NT2/D1 (cell line): ENCODE data around the gene HMCES.

Experiments used
- SUZ12 ChIP-seq: IDR thresholded peaks from 2 replicates; pipeline ENCODE4 v1.6.1; 2011; ENCODE audit not compliant: insufficient read length, insufficient read depth; ENCODE audit errors: extremely low read depth
- YY1 ChIP-seq: IDR thresholded peaks from 2 replicates; pipeline ENCODE4 v1.6.1; 2011; ENCODE audit not compliant: insufficient read length, insufficient read depth
- ZNF274 ChIP-seq: IDR thresholded peaks from 2 replicates; pipeline ENCODE4 v1.6.1; 2011; ENCODE audit warnings: mild to moderate bottlenecking, low read depth, low read length

GRCh38 chr3:129313415-129313664 is 34.7 kb downstream of the HMCES start:
- no peak for TF ChIP-seq YY1
- no peak for TF ChIP-seq SUZ12
- no peak for TF ChIP-seq ZNF274
